ENCODE measurements around the gene APBB2.
A peak's percentile ranks its signal among the peaks of the same experiment; 100 is the strongest.

Gene APBB2

GRCh38 chr4:40897557-40898203, 316.7 kb downstream of the APBB2 start:
- intact Hi-C loops (cut with DNase I), result loop anchor here (2.0 to 5.0 kb wide), 2 partner anchors 55 to 161 kb away; no protein-coding TSS in a partner anchor
- peak; percentile 46 to 96 (median 81) for DNase-seq

GRCh38 chr4:40890764-40891163, 323.6 kb downstream of the APBB2 start:
- intact Hi-C loops (cut with DNase I), result no loop called here
- no peak for DNase-seq

DNA sequence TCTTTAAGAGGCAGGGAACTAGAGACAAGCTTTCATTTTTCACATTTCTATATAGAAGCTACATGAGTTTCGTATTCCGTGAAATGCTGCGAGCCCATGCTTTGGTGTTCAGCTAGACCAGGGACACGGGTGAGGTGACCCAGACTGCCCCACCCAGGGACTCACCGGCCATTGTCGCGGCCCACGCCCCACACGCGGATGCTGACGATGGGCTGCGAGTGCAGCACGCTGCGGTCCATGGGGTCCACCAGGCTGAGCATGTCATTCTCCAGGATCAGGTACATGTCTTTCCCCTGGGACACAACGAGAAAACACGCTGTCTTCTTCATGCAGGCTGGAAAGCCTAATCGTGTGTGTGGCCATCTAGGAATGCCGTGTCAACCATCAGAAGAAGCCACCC, 324.1 kb downstream of the APBB2 start:
- intact Hi-C loops (cut with DNase I), result no loop called here

DNA sequence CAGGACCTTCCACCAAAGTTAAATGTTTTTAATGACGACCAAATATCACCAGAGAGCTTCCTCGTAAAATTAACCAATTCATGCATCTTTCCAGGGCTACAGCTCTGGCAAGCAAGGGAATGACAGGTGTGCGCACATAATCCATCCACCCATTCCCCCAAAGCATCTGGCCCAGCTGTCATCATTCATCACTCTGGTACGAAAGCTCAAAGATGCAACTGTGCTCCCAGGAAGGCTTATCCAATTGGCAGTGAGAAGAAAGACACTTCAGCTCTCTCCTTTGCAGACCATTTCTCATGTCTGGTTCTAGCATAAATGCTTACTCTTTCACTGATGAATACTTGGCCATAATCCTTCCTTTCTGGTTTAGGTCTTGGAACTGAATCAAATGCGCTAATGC, 325.4 kb downstream of the APBB2 start:
- intact Hi-C loops (cut with DNase I), result no loop called here
- no peak for DNase-seq

More for the DNA sequence above, 324.1 kb downstream of the APBB2 start:
- DNase-seq, result no peak

DNA sequence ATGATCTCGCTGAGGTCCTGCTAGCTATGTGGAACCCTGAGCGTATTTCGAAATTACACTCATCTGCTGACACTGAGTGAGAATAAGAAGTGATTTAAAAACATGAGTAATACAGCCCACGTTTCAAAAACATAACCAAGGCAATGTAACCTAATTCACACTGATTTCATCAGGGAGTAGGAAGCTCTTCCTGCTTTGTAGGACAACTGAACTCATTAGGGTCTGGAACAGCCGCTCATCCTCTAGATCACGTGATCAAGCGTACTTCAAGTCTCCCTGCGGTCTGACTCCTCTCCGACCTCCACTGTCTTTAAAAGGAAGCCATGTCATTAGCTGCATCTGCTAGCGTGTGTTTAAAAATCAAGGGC, 326.6 kb downstream of the APBB2 start:
- intact Hi-C loops (cut with DNase I), result no loop called here
- DNase-seq, result no peak

DNA sequence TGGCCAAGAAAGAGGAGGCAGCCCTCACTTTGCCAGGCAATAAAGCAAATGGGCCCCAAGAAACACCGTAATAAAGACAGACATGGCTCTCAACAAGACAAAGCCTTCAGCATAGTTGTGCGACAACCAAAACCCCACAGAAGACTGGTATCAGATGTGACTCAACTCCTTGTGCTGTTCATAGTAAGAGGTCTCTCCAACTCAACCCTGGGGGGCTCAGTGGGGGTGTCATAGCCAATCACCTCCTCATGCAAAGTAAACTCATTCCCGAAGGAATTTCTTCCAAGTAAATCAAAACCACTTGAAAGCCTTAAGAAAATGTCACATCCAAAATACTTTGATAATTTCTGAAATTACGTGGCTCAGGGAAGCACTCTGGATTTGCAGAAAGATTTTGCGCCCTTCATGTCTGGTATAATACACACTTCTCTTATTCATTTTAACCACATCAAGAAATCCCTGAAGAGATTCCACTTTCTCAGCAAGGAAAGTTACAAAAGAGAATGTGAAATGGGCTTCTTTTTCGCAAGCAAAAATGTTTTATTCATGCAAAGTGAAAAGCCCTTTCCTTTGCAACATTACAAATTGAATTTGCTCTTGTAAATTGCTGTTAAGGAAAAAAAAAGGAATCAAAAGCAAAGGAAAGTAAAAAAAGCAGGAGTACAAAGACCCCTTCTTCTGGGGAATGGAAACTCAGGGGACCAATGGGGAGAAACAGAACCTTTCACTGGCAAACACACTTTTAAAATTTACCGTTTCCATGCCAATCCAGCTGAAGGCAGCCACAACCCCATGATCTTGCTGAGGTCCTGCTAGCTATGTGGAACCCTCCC, 327.2 kb downstream of the APBB2 start:
- intact Hi-C loops (cut with DNase I), result no loop called here
- no peak for DNase-seq

GRCh38 chr4:40881851-40882250, 332.5 kb downstream of the APBB2 start:
- intact Hi-C loops (cut with DNase I), result no loop called here
- DNase-seq, result no peak

DNA sequence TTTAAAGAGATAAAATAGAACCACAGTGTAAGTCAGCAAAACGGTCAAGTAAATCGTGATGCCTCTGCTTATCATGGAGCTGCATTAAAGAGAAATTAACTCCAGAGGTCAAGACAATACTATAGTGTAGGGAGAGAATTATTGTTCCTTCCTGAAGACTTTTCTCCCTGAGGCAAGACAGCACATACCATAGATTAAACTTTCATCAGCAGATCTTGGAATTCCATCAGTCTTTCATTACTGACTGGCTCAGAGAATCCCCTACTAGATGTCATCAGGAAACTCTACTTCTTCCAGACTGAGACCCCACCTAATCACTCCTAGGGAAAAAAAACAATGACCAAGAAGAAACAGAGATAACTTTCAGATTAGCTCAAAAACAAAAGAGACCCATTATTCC, 333.2 kb downstream of the APBB2 start:
- intact Hi-C loops (cut with DNase I), result no loop called here
- no peak for DNase-seq

DNA sequence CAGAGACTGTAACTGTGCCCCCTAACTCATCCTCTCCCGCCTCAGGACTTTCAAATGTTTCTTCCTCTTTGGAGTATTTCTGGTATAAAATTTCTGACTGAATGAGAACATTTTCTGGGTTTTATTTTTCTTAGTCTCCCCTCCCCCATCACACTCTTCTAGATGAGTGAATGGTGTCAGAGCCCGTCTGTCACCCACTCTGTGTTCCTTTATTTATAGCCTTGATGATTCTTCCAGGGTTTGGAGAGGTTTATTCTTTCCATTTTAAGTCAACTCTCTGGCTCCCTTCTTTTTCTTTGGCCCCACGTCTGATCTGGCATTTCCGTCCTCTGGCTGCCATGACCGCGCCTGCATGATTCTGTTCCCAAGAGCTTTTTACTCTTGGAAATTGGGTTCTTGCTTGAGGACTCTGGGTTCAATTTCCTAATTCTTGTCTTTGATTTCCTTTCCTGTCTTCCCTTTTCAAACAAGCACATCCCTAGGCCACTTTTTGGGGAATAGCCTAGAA, 335.7 kb downstream of the APBB2 start:
- intact Hi-C loops (cut with DNase I), result no loop called here
- DNase-seq, result no peak

- DNase-seq, result no peak
- intact Hi-C loops (cut with DNase I), result no loop called here
These were observed 337.3 kb downstream of the APBB2 start for GRCh38 chr4:40877081-40877480.

DNA sequence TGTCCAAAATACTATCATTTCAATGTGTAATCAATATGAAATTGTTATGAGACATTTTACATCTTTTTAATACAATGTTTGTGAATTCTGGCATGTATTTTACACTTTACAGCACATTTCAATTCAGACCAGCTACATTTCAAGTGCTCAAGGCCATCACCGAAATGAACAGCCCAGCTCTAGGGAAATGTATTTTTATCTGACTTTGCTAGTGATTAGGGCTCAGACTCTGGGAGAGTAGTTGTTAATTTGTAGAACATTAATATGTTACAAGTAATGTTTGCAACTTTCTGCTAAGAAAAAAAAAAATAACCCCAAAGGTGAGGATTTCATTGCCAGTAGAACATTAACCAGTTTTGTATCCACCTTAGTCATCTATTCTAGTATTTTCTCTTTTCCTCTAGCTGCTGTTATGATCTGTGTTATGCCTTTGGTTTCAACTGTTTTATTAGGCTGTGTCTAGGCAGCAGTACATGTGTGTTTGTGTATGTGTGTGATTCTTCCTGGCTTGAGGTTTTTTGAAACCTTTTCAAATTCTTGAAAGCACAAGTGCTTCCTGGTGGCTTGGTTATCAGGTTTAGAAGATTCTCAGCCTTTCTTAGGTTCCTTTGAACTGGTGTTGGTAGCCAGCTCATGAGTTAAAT, 338.7 kb downstream of the APBB2 start:
- DNase-seq, result no peak
- intact Hi-C loops (cut with DNase I), result no loop called here

DNA sequence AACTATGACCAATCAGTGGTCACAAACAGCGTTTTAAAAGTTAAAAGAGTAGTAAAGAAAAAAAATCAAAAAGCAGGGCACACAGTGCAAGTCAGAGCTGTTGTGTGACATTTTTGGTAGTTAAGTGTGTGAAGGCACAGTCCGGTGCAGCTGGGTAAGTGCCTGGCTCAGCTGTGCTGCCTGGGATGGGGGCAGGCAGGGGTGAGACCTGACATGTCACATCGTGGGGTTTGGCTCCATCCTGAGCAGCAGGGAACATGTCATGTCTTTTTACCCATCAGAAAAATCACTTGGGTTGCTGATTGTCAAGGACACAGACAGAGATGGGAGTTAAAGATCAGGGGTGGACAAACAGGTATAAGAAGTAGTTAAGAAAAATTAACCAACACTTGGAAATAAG, 339.4 kb downstream of the APBB2 start:
- intact Hi-C loops (cut with DNase I), result loop anchor here (1.0 kb wide), 1 partner anchor 60 kb away; no protein-coding TSS in a partner anchor

GRCh38 chr4:40874331-40874730, 340.0 kb downstream of the APBB2 start:
- no peak for DNase-seq

More for the DNA sequence above, 339.4 kb downstream of the APBB2 start:
- DNase-seq, result no peak

GRCh38 chr4:40871695-40872250, 342.6 kb downstream of the APBB2 start:
- no peak for DNase-seq
- intact Hi-C loops (cut with DNase I), result no loop called here

More at GRCh38 chr4:40874331-40874730, 340.0 kb downstream of the APBB2 start:
- intact Hi-C loops (cut with DNase I), result loop anchor here (1.0 kb wide), 1 partner anchor 59 kb away; no protein-coding TSS in a partner anchor

DNA sequence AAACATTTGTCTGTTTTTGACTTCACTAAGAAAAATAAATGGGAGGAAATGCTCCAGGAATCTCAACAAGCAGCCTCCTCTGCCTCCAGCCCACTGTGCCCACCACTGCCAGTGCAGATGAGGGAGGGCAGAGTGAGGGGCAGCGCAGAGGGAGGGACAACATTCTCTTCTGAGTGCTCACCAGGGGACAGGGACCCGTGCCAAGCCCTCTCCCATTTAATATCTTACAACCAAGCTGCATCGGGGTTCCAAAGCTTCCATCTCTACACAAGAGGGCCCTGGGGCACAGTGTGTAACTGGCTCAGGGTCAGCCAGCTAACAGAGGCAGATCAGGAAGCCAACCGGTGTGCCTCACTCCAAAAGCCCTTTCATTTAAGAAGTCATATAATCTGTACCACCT, 344.2 kb downstream of the APBB2 start:
- intact Hi-C loops (cut with DNase I), result no loop called here
- no peak for DNase-seq

DNA sequence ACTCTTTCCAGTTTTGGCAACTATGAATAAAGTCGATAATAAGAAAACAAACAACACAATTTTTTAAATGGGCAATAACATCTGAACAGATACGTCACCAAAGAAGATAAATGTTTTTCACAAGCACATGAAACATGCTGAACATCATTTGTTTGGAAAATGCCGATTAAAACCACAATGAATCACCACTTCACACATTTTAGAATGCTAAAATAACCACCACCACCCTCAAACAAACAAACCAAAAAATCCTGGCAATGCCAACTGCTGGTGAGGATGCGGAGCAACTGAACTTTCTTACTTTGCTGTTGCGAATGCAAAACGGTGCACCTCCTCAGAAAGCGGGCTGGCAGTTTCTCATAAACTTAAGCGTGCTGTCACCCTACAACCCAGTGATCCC, 348.6 kb downstream of the APBB2 start:
- intact Hi-C loops (cut with DNase I), result no loop called here
- no peak for DNase-seq

DNA sequence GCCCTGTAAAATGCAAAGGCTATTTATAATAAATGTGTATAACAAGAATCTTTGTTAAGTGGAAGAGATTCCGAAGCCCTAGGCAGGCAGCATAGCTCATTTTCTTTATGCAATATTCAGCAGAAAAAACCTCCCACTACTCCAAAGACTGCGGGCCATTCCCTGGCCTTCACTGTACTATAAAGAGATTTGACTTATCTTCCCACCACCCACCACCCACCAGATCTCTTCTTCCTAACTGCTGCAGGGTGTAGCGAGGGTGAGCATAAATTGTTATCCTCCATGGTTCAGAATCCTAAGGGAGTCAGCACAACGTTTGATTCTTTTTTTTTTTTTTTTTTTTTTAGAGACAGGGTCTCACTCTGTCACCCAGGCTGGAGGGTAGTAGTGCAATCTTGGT, 349.8 kb downstream of the APBB2 start:
- intact Hi-C loops (cut with DNase I), result no loop called here

DNA sequence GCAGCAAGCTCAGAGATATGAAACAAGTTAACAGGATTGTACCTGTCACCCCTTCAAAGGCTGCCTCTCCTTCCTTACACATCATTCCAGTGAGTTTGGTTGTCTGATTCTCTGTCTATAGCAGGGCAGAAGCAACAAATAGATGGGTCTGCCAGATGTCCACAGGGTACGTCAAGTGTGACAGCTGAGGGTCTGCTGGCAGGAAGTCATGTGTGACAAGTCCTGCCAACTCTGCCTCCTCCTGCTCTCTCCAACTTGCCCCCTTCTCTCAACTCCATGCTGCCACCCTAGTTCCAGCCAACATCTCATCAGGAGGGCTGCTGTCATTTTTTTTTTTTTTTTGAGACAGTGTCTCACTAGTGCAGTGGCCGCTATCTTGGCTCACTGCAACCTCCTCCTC, 355.4 kb downstream of the APBB2 start:
- intact Hi-C loops (cut with DNase I), result no loop called here
- DNase-seq, result no peak

More for the DNA sequence above, 349.8 kb downstream of the APBB2 start:
- DNase-seq, result no peak

GRCh38 chr4:40857956-40858355, 356.4 kb downstream of the APBB2 start:
- no peak for DNase-seq
- intact Hi-C loops (cut with DNase I), result no loop called here

DNA sequence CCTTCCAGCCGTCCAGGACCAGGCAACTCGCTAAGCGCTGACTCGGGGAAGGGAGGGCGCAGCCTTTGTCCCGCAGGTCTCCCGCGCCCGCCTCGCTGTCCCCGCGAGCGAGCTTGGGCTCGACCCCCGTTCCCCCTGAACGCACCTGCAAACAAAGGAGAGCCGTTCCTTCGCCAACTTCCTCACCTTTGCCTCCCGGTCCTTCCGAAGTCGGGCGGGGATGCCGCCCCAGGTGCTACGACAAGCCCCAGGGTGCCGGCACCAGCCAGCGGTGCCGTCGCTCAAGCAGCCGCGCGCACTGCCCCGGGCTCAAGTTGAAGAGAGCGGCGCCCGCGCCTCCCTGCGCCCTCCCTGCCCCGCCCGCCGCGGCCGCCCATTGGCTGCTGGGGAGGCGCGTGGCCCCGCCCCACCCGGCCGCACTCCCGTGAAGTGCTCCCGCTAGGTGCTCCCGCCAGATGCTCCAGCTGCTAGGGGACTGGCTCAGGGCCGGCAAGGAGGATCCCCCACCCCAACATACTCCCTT, 357.4 kb downstream of the APBB2 start:
- intact Hi-C loops (cut with DNase I), result no loop called here
- peak; percentile 50 to 97 (median 72) for DNase-seq
